ENCODE measurements around the gene ADD2.

ADD2 gene

GRCh38 chr2:70702711-70703395 lies 65.1 kb downstream of the ADD2 start:
- DNase-seq (ENCODE audit: low spot score) = no peak

- no peak for DNase-seq (ENCODE audit: low spot score)
These were observed 69.2 kb downstream of the ADD2 start for GRCh38 chr2:70698847-70699246.

GRCh38 chr2:70697603-70698383 lies 70.2 kb downstream of the ADD2 start:
- DNase-seq (ENCODE audit: low spot score) = no peak

- no peak for DNase-seq (ENCODE audit: low spot score)
These were observed 71.9 kb downstream of the ADD2 start for GRCh38 chr2:70696142-70696541.

GRCh38 chr2:70692256-70692655 lies 75.7 kb downstream of the ADD2 start:
- no peak for DNase-seq (ENCODE audit: low spot score)

GRCh38 chr2:70691497-70692140 lies 76.4 kb downstream of the ADD2 start:
- DNase-seq (ENCODE audit: low spot score) = no peak

- DNase-seq (ENCODE audit: low spot score) = no peak
These were observed 77.2 kb downstream of the ADD2 start for GRCh38 chr2:70690846-70691245.

- no peak for DNase-seq (ENCODE audit: low spot score)
These were observed 79.6 kb downstream of the ADD2 start for GRCh38 chr2:70688427-70688826.

GRCh38 chr2:70687461-70687795 lies 80.6 kb downstream of the ADD2 start:
- DNase-seq (ENCODE audit: low spot score) = no peak

GRCh38 chr2:70686577-70687460 lies 81.2 kb downstream of the ADD2 start:
- peak; percentile 3 for DNase-seq (ENCODE audit: low spot score)

GRCh38 chr2:70685771-70686171 lies 82.2 kb downstream of the ADD2 start:
- DNase-seq (ENCODE audit: low spot score) = no peak

GRCh38 chr2:70684846-70685622 lies 83.0 kb downstream of the ADD2 start:
- no peak for DNase-seq (ENCODE audit: low spot score)

- no peak for DNase-seq (ENCODE audit: low spot score)
These were observed 84.5 kb downstream of the ADD2 start for GRCh38 chr2:70683455-70683854.

- DNase-seq (ENCODE audit: low spot score) = no peak
These were observed 87.3 kb downstream of the ADD2 start for GRCh38 chr2:70680735-70681134.

GRCh38 chr2:70679259-70679658 lies 88.7 kb downstream of the ADD2 start:
- DNase-seq (ENCODE audit: low spot score) = no peak

GRCh38 chr2:70678576-70679143 lies 89.3 kb downstream of the ADD2 start:
- no peak for DNase-seq (ENCODE audit: low spot score)

GRCh38 chr2:70676301-70677035 lies 91.5 kb downstream of the ADD2 start:
- no peak for DNase-seq (ENCODE audit: low spot score)

GRCh38 chr2:70675862-70676261 lies 92.1 kb downstream of the ADD2 start:
- DNase-seq (ENCODE audit: low spot score) = no peak

- DNase-seq (ENCODE audit: low spot score) = no peak
These were observed 93.2 kb downstream of the ADD2 start for GRCh38 chr2:70674636-70675430.

Measured in NAMALWA (cell line).